ENCODE results near the gene ASTN2.

DNA sequence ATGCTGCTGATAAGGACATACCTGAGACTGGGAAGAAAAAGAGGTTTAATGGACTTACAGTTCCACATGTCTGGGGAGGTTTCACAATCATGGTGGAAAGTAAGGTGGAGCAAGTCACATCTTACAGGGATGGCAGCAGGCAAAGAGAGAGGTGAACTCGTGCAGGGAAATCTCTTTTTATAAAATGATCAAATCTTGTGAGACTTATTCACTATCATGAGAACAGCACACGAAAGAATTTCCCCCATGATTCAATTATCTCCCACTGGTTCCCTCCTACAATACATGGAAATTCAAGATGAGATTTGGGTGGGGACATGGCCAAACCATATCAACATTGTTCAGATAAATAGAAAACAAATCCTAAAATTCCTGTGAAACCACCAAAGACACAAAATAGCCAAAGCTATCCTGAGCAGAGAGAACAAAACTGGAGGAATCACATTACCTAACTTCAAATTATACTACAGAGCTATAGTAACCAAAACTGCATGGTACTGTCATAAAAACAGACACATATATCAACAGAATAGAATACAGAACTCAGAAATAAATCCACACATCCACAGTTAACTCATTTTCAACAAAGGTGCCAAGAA lies 958.3 kb downstream of the ASTN2 start:
- TF ChIP-seq ZC3H4 (CRISPR knock-in tag; IDR thresholded peaks at IDR 0.05; ENCODE audit: borderline replicate concordance) = no peak
- TF ChIP-seq SMARCB1 (IDR thresholded peaks at IDR 0.05; ENCODE audit: insufficient read length, low read depth) = no peak
- TF ChIP-seq HMG20B (CRISPR knock-in tag; IDR thresholded peaks at IDR 0.05) = no peak
- TF ChIP-seq PRMT5 (CRISPR knock-in tag; IDR thresholded peaks at IDR 0.05) = no peak

Measured in K562 (cell line).